Right ventricle myocardium inferior (tissue), 1 donor: ENCODE data around the gene PRDM11. TPM values are rescaled to one million over a fixed set of nuclear protein-coding genes. Genes with fewer than 3 reads are reported as not detected.
"Not testable (repeated sequence)": the region's sequence is repeated elsewhere in the genome, so short reads cannot be mapped to it uniquely, and the experiment has no call there.

ENCODE experiments used
- ATAC-seq: fragments of 200-7000 bp; cut with Tn5 transposase; one replicate; pipeline ENCODE4 v1.9.1; 2020; ENCODE audit warnings: mild to moderate bottlenecking, moderate library complexity
- DNase-seq: peaks from one replicate; pipeline ENCODE4 v3.0.0; 2021; ENCODE audit errors: missing footprints
- intact Hi-C: fragments of 100-400 bp; cut with DNase I; formaldehyde crosslinking; loops from one replicate; pipeline ENCODE4 v1.11.0; 2022
- total RNA-seq: library from RNA; stranded (reverse); fragmentation: NEBNext Ultra II Directional; extraction: Animal tissue kit (Norgen Biotek cat#: 25700); gene quantifications from one replicate; pipeline ENCODE4 v1.2.1, GENCODE V29; 2021
- donor health status: DM: no; HTN: yes; CAD: no; lungs with severe emphysema.

Gene PRDM11
- total RNA-seq, 1 donor from 2014 or later, result 16.0 TPM

DNA sequence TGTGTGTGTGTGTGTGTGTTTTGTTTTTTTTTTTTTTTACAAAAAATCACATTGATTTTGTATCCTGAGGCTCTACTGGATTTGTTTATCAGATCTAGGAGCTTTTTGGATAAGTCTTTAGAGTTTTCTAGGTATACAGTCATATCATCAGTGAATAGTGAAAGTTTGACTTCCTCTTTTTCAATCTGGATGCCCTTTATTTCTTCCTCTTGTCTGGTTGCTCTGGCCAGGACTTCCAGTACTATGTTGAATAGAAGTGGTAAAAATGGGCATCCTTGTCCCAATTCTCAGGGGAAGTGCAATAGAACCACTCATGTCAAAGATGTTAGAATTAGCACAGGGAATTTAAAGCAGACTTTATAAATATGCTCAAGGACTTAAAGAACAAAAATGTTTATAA, 32.6 kb upstream of the PRDM11 start:
- intact Hi-C loops, result loop anchor here (5.0 to 10.0 kb wide), 2 partner anchors 118 to 661 kb away; no protein-coding TSS in a partner anchor
- DNase-seq (no peak), ATAC-seq (no peak)

DNA sequence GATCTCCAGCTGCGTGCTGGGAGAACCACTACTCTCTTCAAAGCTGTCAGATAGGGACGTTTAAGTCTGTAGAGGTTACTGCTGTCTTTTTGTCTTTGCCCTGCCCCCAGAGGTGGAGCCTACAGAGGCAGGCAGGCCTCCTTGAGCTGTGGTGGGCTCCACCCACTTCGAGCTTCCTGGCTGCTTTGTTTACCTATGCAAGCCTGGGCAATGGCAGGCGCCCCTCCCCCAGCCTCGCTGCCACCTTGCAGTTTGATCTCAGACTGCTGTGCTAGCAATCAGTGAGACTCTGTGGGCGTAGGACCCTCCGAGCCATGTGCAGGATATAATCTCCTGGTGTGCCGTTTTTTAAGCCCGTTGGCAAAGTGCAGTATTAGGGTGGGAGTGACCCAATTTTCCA, 18.6 kb upstream of the PRDM11 start:
- ATAC-seq, intact Hi-C loops, DNase-seq: not testable (repeated sequence)

DNA sequence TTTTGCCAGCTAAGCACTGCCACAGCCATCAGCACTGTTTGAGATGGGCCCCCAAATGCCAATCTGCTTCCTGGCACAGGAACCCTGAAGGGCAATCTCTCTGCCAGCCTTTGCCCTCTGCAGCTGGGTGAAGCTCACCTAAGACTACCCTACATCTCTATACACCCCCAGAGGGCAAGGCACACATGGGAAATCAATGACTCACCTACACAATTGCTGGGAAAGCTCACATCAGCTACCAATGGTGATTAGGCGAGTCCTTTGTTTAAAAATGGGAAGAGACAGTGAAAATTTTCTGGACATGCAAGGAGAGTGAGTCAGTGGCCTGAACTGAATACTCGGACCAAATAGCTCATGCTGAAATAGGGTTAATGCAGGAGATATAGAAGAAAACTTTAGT, 12.6 kb upstream of the PRDM11 start:
- DNase-seq (no peak), ATAC-seq (no peak)
- intact Hi-C loops, result no loop called here

DNA sequence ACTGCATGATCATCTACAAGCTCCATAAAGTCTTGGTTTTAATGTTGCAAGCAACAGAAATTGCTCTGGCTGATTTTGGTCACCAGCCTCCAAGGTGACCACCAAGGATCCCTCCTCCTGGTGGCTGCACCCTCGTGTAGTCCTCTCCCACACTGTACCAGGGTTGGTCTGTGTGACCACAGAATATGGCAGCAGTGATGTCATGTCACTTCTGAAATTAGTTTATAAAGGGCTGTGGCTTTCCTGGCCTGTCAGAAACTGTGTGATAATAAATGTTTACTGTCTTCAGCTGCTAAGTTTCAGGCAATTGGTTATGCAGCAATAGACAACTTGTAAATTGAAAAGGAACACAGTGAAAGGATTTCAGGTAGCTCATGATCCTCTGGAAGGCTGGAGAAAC, 5.3 kb upstream of the PRDM11 start:
- ATAC-seq (no peak), DNase-seq (no peak)
- intact Hi-C loops, result no loop called here

DNA sequence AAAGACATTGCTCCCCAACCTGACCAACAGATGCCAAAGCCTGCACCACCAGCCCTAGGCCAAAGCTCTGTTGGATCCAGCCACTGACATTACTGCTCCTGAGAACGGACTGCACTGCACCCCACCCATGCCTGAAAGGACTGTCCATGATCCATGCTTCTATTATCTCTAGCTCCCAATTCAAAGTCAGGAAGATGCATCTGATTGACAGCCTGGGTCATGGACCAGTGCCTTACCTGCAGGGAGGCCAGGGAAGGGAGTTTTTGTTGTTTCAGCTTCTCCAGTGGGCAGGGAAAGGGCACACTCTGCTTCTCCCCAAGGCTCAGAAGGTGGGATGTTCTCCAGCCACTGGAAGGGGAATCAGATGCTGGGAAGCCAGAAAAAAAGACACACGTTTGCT, 4.8 kb upstream of the PRDM11 start:
- intact Hi-C loops, result no loop called here
- no peak for DNase-seq
- ATAC-seq, result no peak

DNA sequence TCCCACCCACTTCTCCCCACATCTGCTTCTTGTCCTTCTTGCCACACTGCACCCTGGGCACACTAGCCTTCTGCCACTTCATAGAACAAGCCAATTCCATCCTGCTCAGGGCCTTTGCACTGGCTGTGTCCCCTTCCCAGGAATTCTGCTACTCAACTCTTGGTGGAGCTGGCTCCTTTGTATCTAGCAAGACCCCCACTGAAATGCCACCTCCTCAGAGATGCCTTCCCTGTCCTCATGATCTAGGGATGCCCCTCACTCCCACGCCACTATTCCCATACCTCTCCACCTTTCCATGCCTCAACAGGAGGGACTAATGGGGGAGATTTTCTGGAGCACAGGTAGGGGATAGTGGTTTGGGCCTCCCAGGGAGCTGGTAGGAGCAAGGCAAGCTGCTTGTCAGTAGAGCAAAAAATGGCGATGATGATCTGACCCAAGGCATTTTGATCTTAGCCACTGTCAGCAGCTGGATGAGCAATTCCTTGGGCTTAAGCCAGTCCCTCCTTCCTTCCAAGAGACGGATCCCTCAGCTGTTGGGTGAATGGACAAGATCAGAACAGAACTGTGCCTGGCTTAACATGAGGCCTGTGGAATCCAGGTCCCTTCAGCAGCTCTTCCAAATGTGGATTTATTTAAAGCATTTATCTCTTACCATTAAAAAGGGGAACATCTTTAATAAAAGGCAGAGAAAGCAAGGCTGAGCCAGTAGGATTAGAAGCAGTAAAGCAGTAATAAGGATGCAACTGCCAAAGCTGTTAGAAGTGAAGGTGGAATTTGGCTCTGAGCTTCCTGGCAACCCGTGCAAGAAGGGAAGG, 4.0 kb upstream of the PRDM11 start:
- ATAC-seq (no peak), DNase-seq (no peak)
- intact Hi-C loops, result no loop called here

DNA sequence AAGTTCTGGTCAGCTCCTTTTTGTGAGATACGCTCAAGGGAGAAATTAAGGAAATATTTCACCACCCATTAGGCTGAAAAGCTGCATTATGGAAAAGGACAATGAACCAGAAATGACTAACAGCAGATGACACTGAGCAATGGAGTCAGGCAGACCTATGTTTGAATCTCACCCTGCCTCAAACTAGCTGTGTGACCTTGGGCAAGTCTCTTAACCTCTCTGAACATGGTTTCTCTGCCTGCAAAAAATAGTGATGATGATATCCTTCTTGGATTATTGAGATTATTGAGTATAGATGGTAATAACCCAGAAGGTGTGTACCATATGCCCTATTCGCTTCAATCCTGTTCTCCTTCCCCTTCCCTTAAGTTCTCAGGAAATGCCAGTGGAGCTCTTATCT, 2.9 kb upstream of the PRDM11 start:
- no peak for DNase-seq
- ATAC-seq, result no peak
- intact Hi-C loops, result no loop called here

DNA sequence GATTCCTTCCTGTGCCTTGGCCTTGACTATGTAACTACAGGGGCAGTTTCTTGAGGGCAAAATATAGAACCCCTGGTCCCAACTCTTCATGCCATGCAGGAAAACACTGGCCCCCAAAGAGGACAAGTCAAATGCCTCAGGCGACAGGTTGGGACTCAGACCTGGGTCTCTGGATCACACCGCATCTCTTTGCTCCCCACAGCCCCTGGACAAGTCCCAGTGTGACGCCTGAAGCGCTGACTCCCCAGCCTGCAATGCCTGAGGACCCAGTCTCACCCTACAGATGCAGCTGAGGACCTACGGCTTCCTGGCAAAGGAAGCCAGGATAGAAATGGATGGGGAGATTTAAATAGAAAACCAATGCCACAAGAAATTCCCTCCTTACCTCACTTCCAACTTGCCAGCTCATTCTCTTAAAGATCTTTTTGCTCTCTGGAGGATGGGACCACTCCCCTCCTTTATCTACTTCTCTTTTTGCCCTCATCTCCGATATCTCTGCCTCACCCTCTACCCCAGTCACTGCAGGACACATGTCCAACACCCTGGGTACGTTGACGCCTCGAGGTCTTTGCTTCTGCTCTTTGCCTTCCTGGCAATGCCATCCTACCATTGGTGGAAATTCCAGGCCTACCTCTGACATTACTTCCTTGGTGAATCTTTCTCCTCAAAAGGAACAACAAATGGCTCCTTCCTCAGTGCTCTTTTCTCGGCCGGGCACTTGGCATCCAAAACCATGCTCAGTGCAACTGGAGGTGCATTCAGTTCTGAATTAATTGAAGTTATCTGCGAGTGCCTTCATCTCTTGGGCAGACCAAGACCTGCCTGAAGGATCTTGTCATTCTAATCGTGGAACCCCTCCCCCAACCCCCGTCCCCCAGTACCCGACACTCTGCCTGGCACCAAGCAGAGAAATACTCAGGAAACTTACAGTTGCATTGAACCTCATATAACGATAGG, 2.0 kb upstream of the PRDM11 start:
- ATAC-seq, result no peak
- no peak for DNase-seq
- intact Hi-C loops, result loop anchor here (5.0 kb wide), 1 partner anchor 38 kb away; no protein-coding TSS in a partner anchor

DNA sequence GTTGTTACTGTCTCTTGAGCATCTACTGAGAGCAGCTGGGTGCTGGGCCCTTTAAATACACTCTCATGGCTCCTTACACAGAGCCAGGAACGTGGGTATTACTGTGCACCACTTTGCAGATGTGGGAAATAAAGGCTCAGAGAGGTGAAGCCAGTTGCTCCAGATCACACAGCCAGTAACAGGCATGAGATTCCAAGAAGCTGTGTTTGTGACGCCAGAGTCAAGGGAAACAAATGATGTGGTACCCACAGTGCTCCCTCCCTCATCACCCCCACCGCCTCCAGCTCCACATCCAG, 1.4 kb upstream of the PRDM11 start:
- ATAC-seq (no peak), DNase-seq (no peak)
- intact Hi-C loops, result loop anchor here (5.0 kb wide), 1 partner anchor 37 kb away; no protein-coding TSS in a partner anchor

DNA sequence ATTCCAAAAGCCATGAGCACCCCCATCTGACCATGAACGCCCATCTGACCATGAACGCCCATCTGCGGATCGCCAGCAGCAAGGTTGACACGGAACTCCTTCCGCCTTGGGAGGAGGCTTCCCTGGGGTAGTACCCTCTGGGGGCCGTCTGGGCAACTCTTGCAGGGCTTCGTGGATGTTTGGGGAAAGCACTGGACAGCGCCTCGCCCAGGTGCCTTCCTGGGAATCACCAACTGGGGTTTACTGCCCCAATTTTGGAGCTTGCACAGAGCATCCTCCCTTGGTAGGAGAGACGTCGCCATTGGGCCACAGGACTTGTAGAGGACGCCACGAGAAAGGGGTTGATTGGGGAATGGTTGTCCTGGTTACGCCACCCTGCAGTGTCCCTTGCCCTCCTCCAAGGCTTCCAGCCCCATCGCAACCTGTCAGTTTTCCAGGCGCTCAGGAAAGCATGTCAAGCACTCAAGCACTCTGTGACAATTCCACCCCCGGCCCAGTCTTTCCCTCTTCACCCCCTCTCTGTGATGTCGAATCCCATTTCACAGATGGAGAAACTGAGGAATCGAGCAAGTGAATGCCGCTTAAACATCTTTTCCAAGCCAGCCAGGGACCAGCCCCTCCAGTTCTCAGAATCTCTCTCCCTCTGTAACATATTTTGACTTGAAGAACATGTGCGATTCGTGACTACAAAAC, 914 bp upstream of the PRDM11 start:
- DNase-seq, result no peak
- intact Hi-C loops, result loop anchor here (1.0 to 5.0 kb wide), 2 partner anchors 37 to 65 kb away; no protein-coding TSS in a partner anchor
- no peak for ATAC-seq

DNA sequence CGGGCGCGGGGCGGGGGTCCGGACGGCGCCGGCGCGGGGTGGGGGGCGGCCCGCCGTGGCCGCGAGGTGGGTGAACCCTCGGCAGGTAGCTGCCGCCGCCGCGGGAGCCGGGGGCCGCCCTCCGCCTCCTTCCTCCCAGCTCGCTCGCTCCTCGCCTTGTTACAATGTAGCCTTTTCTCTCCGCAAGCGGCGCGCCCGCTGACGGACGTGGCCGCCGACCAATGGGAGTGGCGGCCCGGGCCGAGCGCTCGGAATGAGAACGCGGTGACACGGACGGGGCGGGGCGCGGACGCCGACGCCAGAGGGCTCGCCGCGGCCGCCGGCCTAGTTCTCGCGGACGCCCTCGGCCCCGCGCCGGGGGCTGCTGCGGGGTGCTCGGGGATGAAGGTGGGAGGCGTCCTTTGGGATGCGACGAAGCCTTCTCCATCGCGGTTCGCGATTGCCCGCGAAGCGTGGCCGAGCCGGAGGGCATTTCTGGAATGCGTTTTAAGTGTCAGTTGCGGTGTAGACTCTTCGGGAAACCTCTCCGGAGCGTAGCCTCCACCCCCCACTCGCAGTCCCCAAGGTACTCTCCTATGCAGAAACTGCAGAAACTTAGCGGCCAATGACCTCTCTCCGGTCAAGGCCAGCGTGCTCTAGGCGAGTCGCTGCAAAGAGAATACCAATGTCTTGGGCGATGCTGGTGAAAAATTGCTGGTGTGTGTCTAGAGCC, 734 bp downstream of the PRDM11 start:
- peak; percentile 98 for DNase-seq
- intact Hi-C loops, result loop anchor here (5.0 kb wide), 1 partner anchor 35 kb away; no protein-coding TSS in a partner anchor
- ATAC-seq, result peak; percentile 97

DNA sequence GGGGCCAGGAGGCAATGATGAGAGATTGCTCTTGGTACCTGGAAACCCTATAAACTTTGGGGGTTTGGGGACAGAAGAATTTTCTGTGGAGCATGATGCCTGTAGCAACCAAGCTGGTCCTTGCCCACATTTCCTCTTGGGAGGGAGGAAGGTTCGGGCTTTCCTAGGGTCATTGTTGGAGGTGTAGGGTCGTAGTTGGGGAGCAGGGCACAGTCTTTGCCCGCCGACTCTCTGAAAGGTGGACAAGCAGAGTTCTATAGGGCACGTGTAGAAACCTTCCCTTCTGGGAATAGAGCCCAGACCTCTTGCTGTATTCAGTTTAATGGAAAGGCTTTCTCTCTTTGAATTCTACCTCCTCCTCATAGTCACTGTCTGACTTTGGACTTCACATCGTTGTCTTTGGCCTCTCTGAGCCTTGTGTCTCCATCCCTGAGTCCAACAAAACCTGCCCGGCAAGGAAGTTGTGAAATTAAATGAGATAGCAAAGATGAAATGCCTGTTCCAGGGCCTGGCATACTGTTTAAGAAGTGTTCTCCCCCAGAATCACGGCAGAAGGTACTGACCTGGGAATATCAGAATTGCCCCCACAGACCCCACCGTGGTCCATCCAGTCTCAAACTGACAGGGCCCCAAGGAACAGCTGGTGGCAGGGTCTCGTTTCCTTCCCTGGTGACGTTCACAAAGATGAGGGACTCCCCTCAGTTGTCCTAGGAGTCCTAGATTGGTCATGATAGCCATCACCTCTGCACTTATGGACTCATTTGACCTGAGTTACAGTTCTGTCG, 1.6 kb downstream of the PRDM11 start:
- no peak for ATAC-seq
- no peak for DNase-seq
- intact Hi-C loops, result loop anchor here (5.0 kb wide), 1 partner anchor 34 kb away; no protein-coding TSS in a partner anchor

DNA sequence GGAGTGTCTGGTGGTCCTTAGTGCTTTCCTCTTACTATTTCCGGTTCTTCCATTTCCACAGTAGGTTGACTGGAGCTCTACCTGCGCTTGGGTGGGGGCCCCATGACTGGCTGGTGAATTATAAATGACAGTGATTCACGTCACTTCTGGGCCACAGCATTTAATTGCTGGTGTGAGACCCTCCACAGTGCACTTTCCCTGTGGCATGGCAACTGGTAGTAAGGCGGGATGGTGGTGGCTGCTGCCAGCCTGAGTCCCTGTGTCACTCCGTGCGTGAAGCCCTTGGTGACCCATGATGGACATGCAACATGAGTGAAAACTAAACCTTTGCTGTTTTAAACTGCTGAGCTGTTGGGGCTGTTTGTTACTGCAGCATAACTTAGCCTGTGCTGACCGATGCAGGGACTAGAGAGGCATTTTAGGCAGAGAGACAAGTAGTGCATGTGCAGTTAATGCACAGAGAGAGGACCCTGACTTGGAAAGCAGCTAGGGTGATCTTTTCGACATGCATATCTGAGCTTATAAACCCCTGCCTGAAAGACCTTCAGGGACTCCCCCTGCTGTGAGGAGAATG, 3.1 kb downstream of the PRDM11 start:
- DNase-seq (no peak), ATAC-seq (no peak)
- intact Hi-C loops, result loop anchor here (5.0 kb wide), 1 partner anchor 33 kb away; no protein-coding TSS in a partner anchor

DNA sequence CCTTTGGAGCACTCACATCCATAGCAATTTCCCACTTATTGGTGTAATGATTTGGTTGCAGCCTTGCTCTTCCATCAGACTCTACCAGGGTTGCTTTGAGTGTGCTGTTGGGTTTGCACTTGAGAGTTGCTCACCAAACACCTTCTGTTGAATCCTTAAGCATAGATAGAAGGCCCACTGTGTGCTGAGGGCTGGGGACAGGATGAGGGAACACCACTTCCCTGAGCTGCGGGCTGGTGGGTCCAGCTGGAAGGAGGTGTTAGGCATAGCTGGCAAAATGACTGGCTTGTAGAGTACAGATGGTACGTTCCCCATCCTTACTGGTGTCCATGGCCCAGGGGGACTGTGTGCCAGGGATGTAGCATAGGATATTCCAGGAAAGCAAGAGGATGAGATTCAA, 3.9 kb downstream of the PRDM11 start:
- intact Hi-C loops, result no loop called here
- ATAC-seq, result no peak
- DNase-seq, result no peak

DNA sequence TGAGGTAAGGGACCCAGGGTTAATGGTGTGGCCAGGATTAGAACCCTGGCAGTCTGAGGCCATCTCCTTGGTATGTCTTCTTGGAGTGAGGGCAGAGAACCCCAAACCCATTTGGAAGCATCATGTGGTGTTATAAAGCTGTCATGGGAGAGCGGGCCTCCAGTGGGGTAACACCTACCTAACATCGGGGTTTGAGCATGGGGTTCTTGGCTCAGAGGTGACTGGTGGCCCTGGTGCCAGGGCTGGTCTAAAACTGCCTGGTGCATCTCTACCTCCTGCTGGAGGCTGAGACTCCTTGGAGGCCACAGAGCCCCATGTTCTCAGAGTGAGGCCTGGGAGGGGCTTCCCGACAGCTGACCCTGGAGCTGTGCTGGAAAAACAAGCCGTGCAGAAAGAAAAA, 4.5 kb downstream of the PRDM11 start:
- DNase-seq (no peak), ATAC-seq (no peak)
- intact Hi-C loops, result no loop called here

DNA sequence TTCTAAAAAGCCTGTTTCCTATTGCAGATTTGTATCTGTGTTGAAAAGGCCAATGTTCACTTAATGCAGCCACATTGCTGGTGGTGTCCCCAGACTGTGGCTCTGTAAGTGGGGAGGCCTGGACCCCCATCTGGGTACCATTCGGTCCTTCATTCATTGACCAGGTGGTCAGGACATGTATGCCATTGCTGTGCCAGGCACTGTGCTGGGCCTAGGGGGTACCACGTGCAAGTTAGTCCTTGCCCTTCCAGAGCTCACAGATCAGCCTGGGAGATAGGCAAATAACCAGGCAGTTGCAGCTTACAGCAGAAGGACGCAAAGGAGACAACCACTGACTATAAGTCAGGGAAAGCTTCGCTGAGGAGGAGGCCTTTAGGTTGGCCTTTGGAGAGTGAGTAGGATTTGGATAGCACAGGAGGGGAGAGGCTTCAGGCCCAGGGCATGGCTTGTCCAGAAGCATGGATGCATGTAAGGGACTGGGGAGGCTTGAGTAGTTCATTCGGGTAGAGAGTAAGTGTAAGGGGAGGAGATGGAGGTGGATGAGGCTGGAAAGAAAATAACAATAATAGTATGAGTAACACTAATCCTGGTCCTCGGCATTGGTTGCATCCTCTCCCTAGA, 5.0 kb downstream of the PRDM11 start:
- intact Hi-C loops, result no loop called here
- DNase-seq, result no peak
- ATAC-seq, result no peak
